Liver (tissue), 9 donors: ENCODE results near the gene YY1. TPM values are rescaled to one million over a fixed set of nuclear protein-coding genes. Genes with fewer than 3 reads are reported as not detected.

Experiments
- DNase-seq: peaks from one replicate; pipeline ENCODE4 v3.0.0-alpha.2; 2017; ENCODE audit warnings: low spot score
- H3K27ac ChIP-seq, 2 donors: one replicate each; pipeline ENCODE4 v1.7.0; 2013; ENCODE audit warnings: inconsistent platforms in 2 of 2, low read length in 2 of 2, control low read depth in 1 of 2, low read depth in 1 of 2, mild to moderate bottlenecking in 1 of 2
- H3K27me3 ChIP-seq, 4 donors: one replicate each; pipeline versions ENCODE4 v1.6.1 to v1.7.0; 2013; ENCODE audit warnings: low read length in 3 of 4, inconsistent platforms in 1 of 4, mild to moderate bottlenecking in 1 of 4, moderate library complexity in 1 of 4; ENCODE audit not compliant: control insufficient read depth in 4 of 4, insufficient read depth in 4 of 4
- H3K36me3 ChIP-seq, 4 donors: one replicate each; pipeline versions ENCODE4 v1.6.1 to v1.7.0; 2013; ENCODE audit warnings: low read length in 3 of 4, mild to moderate bottlenecking in 3 of 4, low read depth in 1 of 4, moderate library complexity in 1 of 4; ENCODE audit not compliant: control insufficient read depth in 4 of 4, insufficient read depth in 3 of 4
- H3K4me1 ChIP-seq, 4 donors: one replicate each; pipeline versions ENCODE4 v1.6.1 to v1.7.0; 2013; ENCODE audit warnings: low read length in 3 of 4, mild to moderate bottlenecking in 3 of 4, moderate library complexity in 1 of 4; ENCODE audit not compliant: control insufficient read depth in 4 of 4, insufficient read depth in 4 of 4
- H3K4me3 ChIP-seq, 3 donors: one replicate each; pipeline versions ENCODE4 v1.6.1 to v1.7.0; 2013; ENCODE audit warnings: low read length in 3 of 3, control low read depth in 1 of 3, low read depth in 1 of 3, mild to moderate bottlenecking in 1 of 3
- H3K9ac ChIP-seq, 2 donors: one replicate each; pipeline ENCODE4 v1.7.0; 2013; ENCODE audit warnings: low read length in 2 of 2, mild to moderate bottlenecking in 2 of 2, moderate library complexity in 2 of 2, control low read depth in 1 of 2, low read depth in 1 of 2
- H3K9me3 ChIP-seq, 4 donors: one replicate each; pipeline versions ENCODE4 v1.6.1 to v1.7.0; 2013; ENCODE audit warnings: low read length in 3 of 4; ENCODE audit not compliant: control insufficient read depth in 4 of 4
- ATF3 ChIP-seq: IDR thresholded peaks from 2 replicates; pipeline ENCODE4 v1.6.1; 2016; ENCODE audit warnings: antibody characterized with exemption
- EGR1 ChIP-seq, 2 donors: IDR thresholded peaks; 2 replicates each; pipeline ENCODE4 v1.6.1; 2016 to 2018; ENCODE audit warnings: antibody characterized with exemption in 2 of 2, low read depth in 2 of 2
- FOXA1 ChIP-seq: IDR thresholded peaks from 2 replicates; pipeline ENCODE4 v1.6.1; 2016; ENCODE audit warnings: antibody characterized with exemption
- FOXA2 ChIP-seq: IDR thresholded peaks from 2 replicates; pipeline ENCODE4 v1.6.1; 2016; ENCODE audit warnings: antibody characterized with exemption
- GABPA ChIP-seq, 2 donors: IDR thresholded peaks in 1 of 2; conservative IDR thresholded peaks in 1 of 2; 2 replicates each; pipeline ENCODE4 v1.6.1; 2016; ENCODE audit warnings: antibody characterized with exemption in 2 of 2, mild to moderate bottlenecking in 1 of 2, moderate library complexity in 1 of 2
- HNF4A ChIP-seq, 2 donors: conservative IDR thresholded peaks; 2 replicates each; pipeline ENCODE4 v1.6.1; 2016; ENCODE audit warnings: antibody characterized with exemption in 2 of 2, mild to moderate bottlenecking in 2 of 2
- HNF4G ChIP-seq: IDR thresholded peaks from 2 replicates; pipeline ENCODE4 v1.6.1; 2016; ENCODE audit warnings: antibody characterized with exemption
- JUND ChIP-seq, 2 donors: IDR thresholded peaks; 2 replicates each; pipeline ENCODE4 v1.6.1; 2016; ENCODE audit warnings: antibody characterized with exemption in 2 of 2
- MAX ChIP-seq: IDR thresholded peaks from 2 replicates; pipeline ENCODE4 v1.6.1; 2016; ENCODE audit warnings: antibody characterized with exemption
- RAD21 ChIP-seq, 2 donors: IDR thresholded peaks; 2 replicates each; pipeline ENCODE4 v1.6.1; 2016; ENCODE audit warnings: antibody characterized with exemption in 2 of 2, mild to moderate bottlenecking in 2 of 2
- REST ChIP-seq: IDR thresholded peaks from 2 replicates; pipeline ENCODE4 v1.6.1; 2016; ENCODE audit warnings: antibody characterized with exemption, mild to moderate bottlenecking
- RXRA ChIP-seq, 2 donors: IDR thresholded peaks; 2 replicates each; pipeline ENCODE4 v1.6.1; 2017 to 2018; ENCODE audit warnings: antibody characterized with exemption in 2 of 2, mild to moderate bottlenecking in 1 of 2
- YY1 ChIP-seq: IDR thresholded peaks from 2 replicates; pipeline ENCODE4 v1.6.1; 2016; ENCODE audit warnings: antibody characterized with exemption, mild to moderate bottlenecking
- WGBS: extraction: QIAGEN DNeasy Blood & Tissue Kit; methylation state at CpG from one replicate; pipeline ENCODE4 v1.1.7; 2013; 5-methylcytosine and 5-hydroxymethylcytosine counted together
- polyA plus RNA-seq, 2 donors: library from polyadenylated mRNA; stranded (reverse) in 1 of 2; unstranded in 1 of 2; fragments of 200-250 nt in 1 of 2; fragments of >200 nt in 1 of 2; fragmentation: Nextera tagmentation in 1 of 2; extraction: Ambion mirVana in 1 of 2; gene quantifications; one replicate each; pipeline versions ENCODE4 v1.2.1 to v1.2.3, GENCODE V29; 2013 to 2015
- total RNA-seq, 2 donors: library from RNA; depleted of rRNA; stranded (reverse); fragments of >200 nt; gene quantifications; one replicate each; pipeline ENCODE4 v1.2.3, GENCODE V29; 2014
- donor health status: healthy.
- donor health status: healthy.
- donor health status: healthy.
- donor health status: healthy.
- donor health status: healthy.

The YY1 gene
- total and polyA plus RNA-seq, 4 donors = 15.8 to 37.4 (median 28.8) TPM

- Histone ChIP-seq H3K36me3 (no peaks in the 10 kb centered on the region), H3K4me3 (peak overlapping the region in 2 of 3 donors; percentile 35 to 88), H3K4me1 (peaks cover 0 to 11% (median 6%) of the 10 kb centered on the region in 4 donors), H3K27me3 (no peaks in the 10 kb centered on the region), H3K27ac (peak overlapping the region; percentile 83 to 92), H3K9me3 (no peaks in the 10 kb centered on the region), H3K9ac (peak overlapping the region in 1 of 2 donors; percentile 36)
- 33% methylated on average over 12 of the region's 12 CpGs for WGBS
- TF ChIP-seq ATF3 (no peak), FOXA1 (no peak), MAX (no peak), REST (no peak), HNF4A (conservative IDR thresholded peaks at IDR 0.05) (no peak), JUND (IDR thresholded peaks at IDR 0.05) (no peak), YY1 (no peak), RAD21 (IDR thresholded peaks at IDR 0.05) (no peak), FOXA2 (no peak), HNF4G (no peak), RXRA (IDR thresholded peaks at IDR 0.05) (no peak)
- no peak for DNase-seq
These were observed 24.2 kb upstream of the YY1 start for GRCh38 chr14:100214770-100215083.

GRCh38 chr14:100215330-100215885 is 23.5 kb upstream of the YY1 start:
- Histone ChIP-seq H3K9me3 (no peaks in the 10 kb centered on the region), H3K36me3 (no peaks in the 10 kb centered on the region), H3K27me3 (no peaks in the 10 kb centered on the region), H3K4me1 (peaks cover 0 to 11% (median 6%) of the 10 kb centered on the region in 4 donors), H3K9ac (no peak overlapping the region), H3K27ac (no peak overlapping the region), H3K4me3 (no peak overlapping the region)
- 94% methylated on average over 12 of the region's 12 CpGs for WGBS
- no peak for TF ChIP-seq EGR1 (IDR thresholded peaks at IDR 0.05; ENCODE audit: low read depth in 2 of 2)
- no peak for TF ChIP-seq RAD21 (IDR thresholded peaks at IDR 0.05)
- no peak for TF ChIP-seq HNF4G
- TF ChIP-seq REST = no peak
- no peak for TF ChIP-seq YY1
- TF ChIP-seq JUND (IDR thresholded peaks at IDR 0.05) = no peak
- no peak for TF ChIP-seq RXRA (IDR thresholded peaks at IDR 0.05)
- no peak for TF ChIP-seq GABPA (IDR thresholded peaks at IDR 0.05 in 1 of 2, conservative IDR thresholded peaks at IDR 0.05 in 1 of 2)
- no peak for TF ChIP-seq FOXA1
- no peak for DNase-seq
